Nephron progenitor cell (in vitro differentiated cells): Measurements from ENCODE around the gene SEC22C.
A peak's percentile ranks its signal among the peaks of the same experiment; 100 is the strongest.
"Not testable (repeated sequence)": the region's sequence is repeated elsewhere in the genome, so short reads cannot be mapped to it uniquely, and the experiment has no call there.

ENCODE experiments used
- DNase-seq: peaks from one replicate; pipeline ENCODE4 v3.0.0; 2021
- H3K27ac Mint-ChIP-seq: 2 replicates; pipeline ENCODE4 v1.8.0; 2021; ENCODE audit warnings: mild to moderate bottlenecking, moderate library complexity, mixed read lengths
- H3K27me3 Mint-ChIP-seq: 2 replicates; pipeline ENCODE4 v1.8.0; 2021; ENCODE audit warnings: mild to moderate bottlenecking, low read depth, mixed read lengths; ENCODE audit not compliant: poor library complexity
- H3K36me3 Mint-ChIP-seq: 2 replicates; pipeline ENCODE4 v1.8.0; 2021; ENCODE audit warnings: low read depth, mixed read lengths
- H3K4me1 Mint-ChIP-seq: 2 replicates; pipeline ENCODE4 v1.8.0; 2021; ENCODE audit warnings: mixed read lengths
- H3K4me3 Mint-ChIP-seq: 2 replicates; pipeline ENCODE4 v1.8.0; 2021; ENCODE audit warnings: mild to moderate bottlenecking, moderate library complexity, mixed read lengths
- H3K9me3 Mint-ChIP-seq: 2 replicates; pipeline ENCODE4 v1.8.0; 2021; ENCODE audit warnings: mild to moderate bottlenecking, moderate library complexity, mixed read lengths
- CTCF ChIP-seq: fragments of 200-600 bp; sonication (generic); IDR thresholded peaks from 2 replicates; pipeline ENCODE4 v1.5.0; 2021; ENCODE audit warnings: antibody characterized with exemption

SEC22C gene

GRCh38 chr3:42572278-42572677 is 9.5 kb downstream of the SEC22C start:
- Mint-ChIP-seq H3K36me3 (peaks cover 68% of the 10 kb centered on the region), H3K27me3 (no peaks in the 10 kb centered on the region), H3K9me3 (peaks cover 38% of the 10 kb centered on the region), H3K4me1 (peaks cover 6% of the 10 kb centered on the region), H3K4me3 (no peak overlapping the region), H3K27ac (no peak overlapping the region)
- TF ChIP-seq CTCF: peak; percentile 31
- peak; percentile 36 for DNase-seq

GRCh38 chr3:42569593-42570142 is 12.1 kb downstream of the SEC22C start:
- Mint-ChIP-seq H3K4me1 (peaks cover 6% of the 10 kb centered on the region), H3K36me3 (peaks cover 59% of the 10 kb centered on the region), H3K4me3 (no peak overlapping the region)

GRCh38 chr3:42562047-42562907 is 19.5 kb downstream of the SEC22C start:
- no peak for DNase-seq
- Mint-ChIP-seq H3K4me1 (no peaks in the 10 kb centered on the region), H3K27ac (peak overlapping the region; percentile 71), H3K27me3 (no peaks in the 10 kb centered on the region), H3K36me3 (peaks cover 49% of the 10 kb centered on the region), H3K4me3 (no peak overlapping the region), H3K9me3 (no peaks in the 10 kb centered on the region)
- TF ChIP-seq CTCF: no peak

More at GRCh38 chr3:42569593-42570142, 12.1 kb downstream of the SEC22C start:
- peak overlapping the region; percentile 44 for H3K27ac Mint-ChIP-seq
- no peaks in the 10 kb centered on the region for H3K27me3 Mint-ChIP-seq
- H3K9me3 Mint-ChIP-seq: peaks cover 13% of the 10 kb centered on the region
- DNase-seq: no peak
- TF ChIP-seq CTCF: no peak

- peaks cover 58% of the 10 kb centered on the region for H3K36me3 Mint-ChIP-seq
- H3K4me3 Mint-ChIP-seq: no peak overlapping the region
- H3K9me3 Mint-ChIP-seq: no peaks in the 10 kb centered on the region
- peaks cover 2% of the 10 kb centered on the region for H3K27me3 Mint-ChIP-seq
- TF ChIP-seq CTCF: no peak
- no peak for DNase-seq
- H3K4me1 Mint-ChIP-seq: no peaks in the 10 kb centered on the region
- no peak overlapping the region for H3K27ac Mint-ChIP-seq
These were observed 23.9 kb downstream of the SEC22C start for GRCh38 chr3:42557854-42558253.

GRCh38 chr3:42556817-42557216 is 24.9 kb downstream of the SEC22C start:
- H3K9me3 Mint-ChIP-seq, DNase-seq, H3K27me3 Mint-ChIP-seq, H3K27ac Mint-ChIP-seq, H3K4me3 Mint-ChIP-seq, H3K4me1 Mint-ChIP-seq: not testable (repeated sequence)
- H3K36me3 Mint-ChIP-seq: peaks cover 67% of the 10 kb centered on the region

GRCh38 chr3:42556089-42556632 is 25.6 kb downstream of the SEC22C start:
- H3K4me3 Mint-ChIP-seq: no peak overlapping the region
- no peak overlapping the region for H3K27ac Mint-ChIP-seq
- DNase-seq: no peak
- peaks cover 2% of the 10 kb centered on the region for H3K27me3 Mint-ChIP-seq
- H3K9me3 Mint-ChIP-seq: no peaks in the 10 kb centered on the region
- H3K36me3 Mint-ChIP-seq: peaks cover 69% of the 10 kb centered on the region
- no peak for TF ChIP-seq CTCF
- H3K4me1 Mint-ChIP-seq: no peaks in the 10 kb centered on the region
